ENCODE results near the gene PCDHA1.
"Not testable (repeated sequence)": the region's sequence is repeated elsewhere in the genome, so short reads cannot be mapped to it uniquely, and the experiment has no call there.

PCDHA1 gene

GRCh38 chr5:140855772-140856674 is 70.1 kb downstream of the PCDHA1 start, which contains the start of gene PCDHA10:
TSS of gene PCDHA10 (plus strand) at chr5:140855897. CDS start at chr5:140856049, 152 bp downstream.
- no peak for DNase-seq

GRCh38 chr5:140857177-140857986 is 71.4 kb downstream of the PCDHA1 start:
- no peak for DNase-seq

GRCh38 chr5:140857987-140858240 is 72.0 kb downstream of the PCDHA1 start:
- no peak for DNase-seq

GRCh38 chr5:140862441-140863295 is 76.7 kb downstream of the PCDHA1 start:
- no peak for DNase-seq

- no peak for DNase-seq
These were observed 83.0 kb downstream of the PCDHA1 start, which contains the start of gene PCDHA11 for GRCh38 chr5:140868721-140869554. TSS of gene PCDHA11 (plus strand) at chr5:140868957. CDS start at chr5:140869104, 147 bp downstream.

GRCh38 chr5:140869555-140869886 is 83.6 kb downstream of the PCDHA1 start:
- DNase-seq = no peak

GRCh38 chr5:140870221-140871201 is 84.6 kb downstream of the PCDHA1 start:
- no peak for DNase-seq

GRCh38 chr5:140875085-140876065 is 89.4 kb downstream of the PCDHA1 start, which contains the start of gene PCDHA12:
TSS of gene PCDHA12 (plus strand) at chr5:140875308. CDS start at chr5:140875473, 165 bp downstream.
- DNase-seq = no peak

GRCh38 chr5:140876541-140877261 is 90.8 kb downstream of the PCDHA1 start:
- DNase-seq = not testable (repeated sequence)

- DNase-seq = no peak
These were observed 91.3 kb downstream of the PCDHA1 start for GRCh38 chr5:140877262-140877581.

GRCh38 chr5:140881889-140882590 is 96.1 kb downstream of the PCDHA1 start, which contains the start of gene PCDHA13:
TSS of gene PCDHA13 (plus strand) at chr5:140882124. CDS start at chr5:140882269, 145 bp downstream.
- no peak for DNase-seq

GRCh38 chr5:140882591-140882899 is 96.6 kb downstream of the PCDHA1 start:
- no peak for DNase-seq

GRCh38 chr5:140883373-140883772 is 97.4 kb downstream of the PCDHA1 start:
- DNase-seq = no peak

- no peak for DNase-seq
These were observed 98.2 kb downstream of the PCDHA1 start for GRCh38 chr5:140883927-140884697.

- DNase-seq = no peak
These were observed 130.4 kb downstream of the PCDHA1 start for GRCh38 chr5:140916325-140916724.

- DNase-seq = no peak
These were observed 137.7 kb downstream of the PCDHA1 start for GRCh38 chr5:140923601-140924000.

- DNase-seq = no peak
These were observed 140.0 kb downstream of the PCDHA1 start, which contains the start of gene PCDHAC1 for GRCh38 chr5:140925806-140926442. TSS of gene PCDHAC1 (plus strand) at chr5:140926299. CDS start at chr5:140926893, 594 bp downstream.
